HepG2 (cell line): ENCODE data around the gene CDH23. TPM values are rescaled to one million over a fixed set of nuclear protein-coding genes. Genes with fewer than 3 reads are reported as not detected.

Experiments
- ATAC-seq: fragments of 200-7000 bp; cut with Tn5 transposase; 3 replicates; pipeline ENCODE4 v1.9.1; 2020; ENCODE audit warnings: mild to moderate bottlenecking, moderate library complexity
- BruUV-seq: library from RNA; stranded (reverse); fragments of 400-500 nt; replicated peaks from 2 replicates; lab custom pipeline; 2021; lab: Mats Ljungman, UMichigan
- CTCF ChIA-PET: fragments of 300-600 bp; formaldehyde crosslinking; extraction: SDS; loops from one replicate; lab custom pipeline; 2021; ENCODE audit warnings: low total read pairs, inconsistent platforms, low intra/inter-chr PET ratio; lab: Yijun Ruan, JAX
- POLR2A ChIA-PET: fragments of 350-600 bp; sonication (Branson Sonifier 250); formaldehyde crosslinking; loops from one replicate; lab custom pipeline; 2020; ENCODE audit warnings: antibody characterized with exemption, inconsistent platforms; lab: Yijun Ruan, JAX
- DNase-seq: peaks from one replicate; pipeline ENCODE4 v3.0.0-alpha.2; 2015; ENCODE audit warnings: low spot score
- FAIRE-seq: peaks from 3 replicates; lab custom pipeline; 2011; peaks lifted over from hg19 to GRCh38; lab: Jason Lieb, UNC
- H2AFZ ChIP-seq: one replicate; pipeline ENCODE4 v1.6.1; 2011; ENCODE audit warnings: low read length, inconsistent platforms
- H3K27ac ChIP-seq: fragments of 300-600 bp; 3 replicates; pipeline ENCODE4 v1.8.0; 2011; ENCODE audit warnings: mixed run types, mild to moderate bottlenecking, mixed read lengths, low read length, inconsistent platforms; ENCODE audit not compliant: insufficient read depth; ENCODE audit errors: extremely low read length
- H3K27me3 ChIP-seq, 2 experiments: fragments of 200-600 bp in 1 of 2; 2 replicates in 1 of 2; 3 replicates in 1 of 2; pipeline versions ENCODE4 v1.6.0 to v1.8.0; 2011; ENCODE audit warnings: low read length in 2 of 2, mild to moderate bottlenecking in 2 of 2, moderate library complexity in 2 of 2, inconsistent platforms in 1 of 2; ENCODE audit not compliant: insufficient read depth in 2 of 2, control insufficient read depth in 1 of 2
- H3K36me3 ChIP-seq, 2 experiments: fragments of 200-600 bp in 1 of 2; replicated peaks in 1 of 2; 2 replicates in 1 of 2; 3 replicates in 1 of 2; pipeline versions ENCODE4 v1.5.1 to v1.8.0; 2011; ENCODE audit warnings: low read length in 2 of 2, inconsistent platforms in 1 of 2; ENCODE audit not compliant: insufficient read depth in 2 of 2, control insufficient read depth in 1 of 2
- H3K4me1 ChIP-seq: 2 replicates; pipeline ENCODE4 v1.5.1; 2012; ENCODE audit warnings: low read length, inconsistent platforms; ENCODE audit not compliant: insufficient read depth
- H3K4me2 ChIP-seq: 2 replicates; pipeline ENCODE4 v1.6.0; 2011; ENCODE audit warnings: low read depth, low read length, inconsistent platforms
- H3K4me3 ChIP-seq, 3 experiments: fragments of 200-600 bp in 1 of 3; sonication (generic), shearing (Covaris generic) in 1 of 3; replicated peaks in 1 of 3; 2 replicates each; pipeline ENCODE4 v1.5.1; 2011 to 2016; ENCODE audit warnings: low read length in 3 of 3, inconsistent platforms in 2 of 3, low read depth in 2 of 3, mild to moderate bottlenecking in 2 of 3, control low read depth in 1 of 3, mixed read lengths in 1 of 3; ENCODE audit not compliant: insufficient read depth in 1 of 3
- H3K79me2 ChIP-seq: one replicate; pipeline ENCODE4 v1.6.1; 2011; ENCODE audit warnings: low read length, inconsistent platforms; ENCODE audit not compliant: insufficient read depth
- H3K9ac ChIP-seq: 2 replicates; pipeline ENCODE4 v1.6.0; 2011; ENCODE audit warnings: mild to moderate bottlenecking, low read depth, low read length, inconsistent platforms; ENCODE audit not compliant: insufficient read depth
- H3K9me3 ChIP-seq: 2 replicates; pipeline ENCODE4 v1.5.1; 2012; ENCODE audit warnings: mild to moderate bottlenecking, low read length
- H4K20me1 ChIP-seq: 2 replicates; pipeline ENCODE4 v1.6.0; 2011; ENCODE audit warnings: inconsistent platforms, mild to moderate bottlenecking, low read length, moderate library complexity; ENCODE audit not compliant: insufficient read depth
- CSRNP2 ChIP-seq: sonication (generic); formaldehyde crosslinking; conservative IDR thresholded peaks from 2 replicates; pipeline ENCODE4 v1.8.0; 2022; ENCODE audit warnings: low read depth, missing genetic modification reagents
- DPF2 ChIP-seq: sonication (generic); formaldehyde crosslinking; IDR thresholded peaks from 2 replicates; pipeline ENCODE4 v1.4.0; 2020; ENCODE audit warnings: mild to moderate bottlenecking, low read depth, missing genetic modification reagents, borderline replicate concordance
- GFI1 ChIP-seq: sonication (generic); formaldehyde crosslinking; IDR thresholded peaks from 2 replicates; pipeline ENCODE4 v1.5.0; 2020; ENCODE audit warnings: missing genetic modification reagents, mild to moderate bottlenecking, borderline replicate concordance
- HOMEZ ChIP-seq: IDR thresholded peaks from 2 replicates; pipeline ENCODE4 v1.6.1; 2016; ENCODE audit warnings: low read depth
- MED13 ChIP-seq: sonication (generic); formaldehyde crosslinking; IDR thresholded peaks from 2 replicates; pipeline ENCODE4 v1.5.0; 2020; ENCODE audit warnings: missing genetic modification reagents
- MEIS1 ChIP-seq: sonication (generic); formaldehyde crosslinking; IDR thresholded peaks from 2 replicates; pipeline ENCODE4 v1.9.0; 2021; ENCODE audit warnings: mild to moderate bottlenecking, missing genetic modification reagents, moderate library complexity, borderline replicate concordance
- MZF1 ChIP-seq: sonication (generic); formaldehyde crosslinking; IDR thresholded peaks from 2 replicates; pipeline ENCODE4 v1.8.1; 2023; ENCODE audit warnings: mild to moderate bottlenecking, missing genetic modification reagents, borderline replicate concordance
- NFE2L2 ChIP-seq: fragments of 150-350 bp; IDR thresholded peaks from 2 replicates; pipeline ENCODE4 v1.6.1; 2014; ENCODE audit warnings: low read length
- POLR2AphosphoS5 ChIP-seq: IDR thresholded peaks from 2 replicates; pipeline ENCODE4 v1.6.1; 2012; ENCODE audit warnings: low read depth, low read length
- PRDM15 ChIP-seq: sonication (generic); formaldehyde crosslinking; IDR thresholded peaks from 2 replicates; pipeline ENCODE4 v1.4.0; 2020; ENCODE audit warnings: missing genetic modification reagents
- SALL1 ChIP-seq: sonication (generic); formaldehyde crosslinking; IDR thresholded peaks from 2 replicates; pipeline ENCODE4 v1.8.0; 2022; ENCODE audit warnings: mild to moderate bottlenecking, missing genetic modification reagents
- TSC22D2 ChIP-seq: sonication (generic); formaldehyde crosslinking; IDR thresholded peaks from 2 replicates; pipeline ENCODE4 v1.5.1; 2020; ENCODE audit warnings: missing genetic modification reagents, mild to moderate bottlenecking, borderline replicate concordance
- U2AF2 ChIP-seq: fragments of 200-400 bp; formaldehyde crosslinking; IDR thresholded peaks from 2 replicates; pipeline ENCODE4 v1.6.1; 2017; ENCODE audit warnings: low read depth, mild to moderate bottlenecking, low read length
- ZNF343 ChIP-seq: sonication (generic); formaldehyde crosslinking; IDR thresholded peaks from 2 replicates; pipeline ENCODE4 v1.4.0; 2020; ENCODE audit warnings: mild to moderate bottlenecking, missing genetic modification reagents
- ZNF512 ChIP-seq: sonication (generic); formaldehyde crosslinking; IDR thresholded peaks from 2 replicates; pipeline ENCODE4 v1.4.0; 2020; ENCODE audit warnings: mild to moderate bottlenecking, missing genetic modification reagents
- ZNF629 ChIP-seq: sonication (generic); formaldehyde crosslinking; conservative IDR thresholded peaks from 2 replicates; pipeline ENCODE4 v1.5.0; 2020; ENCODE audit warnings: missing genetic modification reagents
- ZNF766 ChIP-seq: sonication (generic); formaldehyde crosslinking; IDR thresholded peaks from 2 replicates; pipeline ENCODE4 v1.5.0; 2020; ENCODE audit warnings: missing genetic modification reagents, borderline replicate concordance
- WGBS: methylation state at CpG from one replicate; pipeline ENCODE4 v1.1.6; 2017; ENCODE audit warnings: low lambda C conversion rate; 5-methylcytosine and 5-hydroxymethylcytosine counted together
- in situ Hi-C: cut with HindIII; loops from 2 replicates; pipeline ENCODE4 v1.10.0; 2017; ENCODE audit warnings: low pct_unique_long_range_greater_than_20kb; ENCODE audit not compliant: extremely low pct_ligation_motif_present
- intact Hi-C: fragments of 100-400 bp; cut with micrococcal nuclease; formaldehyde crosslinking; loops from one replicate; pipeline ENCODE4 v1.10.0; 2022; ENCODE audit not compliant: unreplicated experiment
- polyA plus RNA-seq, 8 experiments: library from polyadenylated mRNA; depleted of rRNA in 3 of 8; stranded (reverse) in 7 of 8; unstranded in 1 of 8; fragments of >200 nt; fragmentation: Illumina TruSeq in 4 of 8; extraction: Trizol in 4 of 8; gene quantifications; 2 replicates each; pipeline versions ENCODE4 v1.2.1 to v1.2.3, GENCODE V29; 2011 to 2016; ENCODE audit warnings: low read depth in 4 of 8, missing spikeins in 1 of 8, mixed read lengths in 1 of 8; ENCODE audit not compliant: insufficient read depth in 1 of 8
- total RNA-seq, 5 experiments: library from RNA; depleted of rRNA; stranded (reverse); fragments of >200 nt; fragmentation: Illumina TruSeq; extraction: Trizol; gene quantifications; 2 replicates each; pipeline ENCODE4 v1.2.3, GENCODE V29; 2016; ENCODE audit warnings: low read depth in 1 of 5

CDH23 gene
- total and polyA plus RNA-seq, 2 of the 13 experiments (the other 11 are each of a cell fraction or from before 2014, with no cell fraction given), result 0.13 TPM; not detected in 1

GRCh38 chr10:71453186-71453585, 56.5 kb downstream of the CDH23 start:
- WGBS, result 10% methylated on average over 6 of the region's 12 CpGs

More at GRCh38 chr10:71453186-71453585, 56.5 kb downstream of the CDH23 start:
- no TSS peak for BruUV-seq
- Histone ChIP-seq H3K4me3 (no peak overlapping the region), H3K36me3 (no peaks in the 10 kb centered on the region), H2AFZ (no peak overlapping the region), H3K79me2 (no peaks in the 10 kb centered on the region), H4K20me1 (no peaks in the 10 kb centered on the region), H3K9ac (no peak overlapping the region), H3K4me2 (no peak overlapping the region), H3K4me1 (no peaks in the 10 kb centered on the region), H3K9me3 (no peaks in the 10 kb centered on the region), H3K27me3 (peaks cover 5 to 49% of the 10 kb centered on the region in 2 experiments; a peak in 4 of 5 replicates), H3K27ac (no peak overlapping the region)
- ChIA-PET POLR2A (no interaction called here), CTCF (no interaction called here)
- FAIRE-seq (no peak), ATAC-seq (no peak), DNase-seq (no peak)
- in situ Hi-C loops, result no loop called here
- TF ChIP-seq U2AF2 (no peak), CSRNP2 (CRISPR knock-in tag) (no peak), POLR2AphosphoS5 (no peak), HOMEZ (no peak), ZNF629 (CRISPR knock-in tag) (no peak), PRDM15 (CRISPR knock-in tag) (no peak), ZNF343 (CRISPR knock-in tag) (no peak), TSC22D2 (CRISPR knock-in tag) (no peak), DPF2 (CRISPR knock-in tag) (no peak), ZNF766 (no peak), SALL1 (CRISPR knock-in tag) (no peak), NFE2L2 (no peak), GFI1 (CRISPR knock-in tag) (no peak), MEIS1 (no peak), ZNF512 (no peak), MZF1 (CRISPR knock-in tag) (no peak), MED13 (CRISPR knock-in tag) (no peak)
- intact Hi-C loops, result no loop called here
